Measurements from ENCODE around the gene TLE5. TPM values are rescaled to one million over a fixed set of nuclear protein-coding genes. Genes with fewer than 3 reads are reported as not detected.

TLE5 gene
- total and polyA plus RNA-seq, 9 of the 15 experiments (the other 6 are each of a cell fraction or from before 2014, with no cell fraction given) = 2.0 to 347 (median 235) TPM

DNA sequence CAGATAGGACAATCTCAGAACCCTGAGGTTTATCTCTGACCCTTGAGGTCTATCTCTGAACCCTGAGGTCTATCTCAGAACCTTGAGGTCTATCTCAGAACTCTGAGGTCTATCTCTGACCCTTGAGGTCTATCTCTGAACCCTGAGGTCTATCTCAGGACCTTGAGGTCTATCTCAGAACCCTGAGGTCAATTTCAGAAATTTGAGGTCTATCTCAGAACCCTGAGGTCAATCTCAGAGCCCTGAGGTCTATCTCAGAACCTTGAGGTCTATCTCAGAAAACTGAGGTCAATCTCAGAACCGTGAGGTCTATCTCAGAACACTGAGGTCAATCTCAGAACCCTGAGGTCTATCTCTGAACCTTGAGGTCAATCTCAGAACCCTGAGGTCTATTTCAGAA, 35.5 kb downstream of the TLE5 start (continued):
- TF ChIP-seq ZNF263 (CRISPR knock-in tag; IDR thresholded peaks at IDR 0.05; ENCODE audit: borderline replicate concordance) = 0 out of 2 replicates have a peak, but pooled peaks have one; percentile 18
- no peak for TF ChIP-seq ZNF311 (CRISPR knock-in tag; IDR thresholded peaks at IDR 0.05)
- no peak for TF ChIP-seq PHTF2 (CRISPR knock-in tag; IDR thresholded peaks at IDR 0.05)
- no peak for TF ChIP-seq MTA1 (IDR thresholded peaks at IDR 0.05; ENCODE audit: borderline replicate concordance)
- TF ChIP-seq ZNF436 (CRISPR knock-in tag; IDR thresholded peaks at IDR 0.05) = no peak
- no peak for TF ChIP-seq FOXK1 (CRISPR knock-in tag; IDR thresholded peaks at IDR 0.05; ENCODE audit: borderline replicate concordance)
- TF ChIP-seq ZNF3 (CRISPR knock-in tag; IDR thresholded peaks at IDR 0.05) = no peak
- TF ChIP-seq SMAD4 (CRISPR knock-in tag; conservative IDR thresholded peaks at IDR 0.05) = peak; percentile 44; the same call in 1 of the 2 replicates
- peak in 1 of 2 experiments; percentile 16; a peak in 1 of 4 replicates for TF ChIP-seq HDAC1 (IDR thresholded peaks at IDR 0.05)
- TF ChIP-seq ZNF384 (IDR thresholded peaks at IDR 0.05; ENCODE audit: low read depth, low read length) = no peak
- TF ChIP-seq FOXK2 (conservative IDR thresholded peaks at IDR 0.05 in 1 of 2, IDR thresholded peaks at IDR 0.05 in 1 of 2; ENCODE audit: low read depth in 2 of 2) = peak in 1 of 2 experiments; percentile 87; a peak in 3 of 4 replicates
- TF ChIP-seq, protein P1, sequence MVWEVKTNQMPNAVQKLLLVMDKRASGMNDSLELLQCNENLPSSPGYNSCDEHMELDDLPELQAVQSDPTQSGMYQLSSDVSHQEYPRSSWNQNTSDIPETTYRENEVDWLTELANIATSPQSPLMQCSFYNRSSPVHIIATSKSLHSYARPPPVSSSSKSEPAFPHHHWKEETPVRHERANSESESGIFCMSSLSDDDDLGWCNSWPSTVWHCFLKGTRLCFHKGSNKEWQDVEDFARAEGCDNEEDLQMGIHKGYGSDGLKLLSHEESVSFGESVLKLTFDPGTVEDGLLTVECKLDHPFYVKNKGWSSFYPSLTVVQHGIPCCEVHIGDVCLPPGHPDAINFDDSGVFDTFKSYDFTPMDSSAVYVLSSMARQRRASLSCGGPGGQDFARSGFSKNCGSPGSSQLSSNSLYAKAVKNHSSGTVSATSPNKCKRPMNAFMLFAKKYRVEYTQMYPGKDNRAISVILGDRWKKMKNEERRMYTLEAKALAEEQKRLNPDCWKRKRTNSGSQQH (CRISPR knock-in tag; IDR thresholded peaks at IDR 0.05) = no peak
- peak; percentile 63 to 82; a peak in 3 of 4 replicates for TF ChIP-seq KDM1A (IDR thresholded peaks at IDR 0.05)
- no peak for TF ChIP-seq PRPF4 (IDR thresholded peaks at IDR 0.05; ENCODE audit: insufficient read depth, low read depth, low read length, poor library complexity, severe bottlenecking)
- 0 out of 4 replicates have a peak, but pooled peaks of 1 of the 2 experiments have one; percentile 65 for TF ChIP-seq RCOR1 (IDR thresholded peaks at IDR 0.05; ENCODE audit: borderline replicate concordance in 1 of 2, low read depth in 2 of 2, low read length in 2 of 2)
- TF ChIP-seq, protein P2, sequence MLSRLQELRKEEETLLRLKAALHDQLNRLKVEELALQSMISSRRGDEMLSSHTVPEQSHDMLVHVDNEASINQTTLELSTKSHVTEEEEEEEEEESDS (CRISPR knock-in tag; IDR thresholded peaks at IDR 0.05) = no peak
- peak; percentile 29; the same call in 1 of the 2 replicates for TF ChIP-seq CXXC5 (CRISPR knock-in tag; IDR thresholded peaks at IDR 0.05)
- no peak for TF ChIP-seq NR2C2 (CRISPR knock-in tag; IDR thresholded peaks at IDR 0.05)
- TF ChIP-seq NR2C2 (tag; IDR thresholded peaks at IDR 0.05) = 0 out of 2 replicates have a peak, but pooled peaks have one; percentile 19
- TF ChIP-seq CBFB (CRISPR knock-in tag; IDR thresholded peaks at IDR 0.05) = 0 out of 2 replicates have a peak, but pooled peaks have one; percentile 37

Measured in K562 (cell line).